ENCODE data around the gene SPSB4.

The SPSB4 gene

GRCh38 chr3:141044695-141045641 lies 6.2 kb upstream of the SPSB4 start:
- Histone ChIP-seq H3K4me3 (ENCODE audit: severe bottlenecking) (no peak overlapping the region), H3K9me3 (ENCODE audit: severe bottlenecking) (no peaks in the 10 kb centered on the region), H3K27me3 (ENCODE audit: insufficient read depth, poor library complexity, severe bottlenecking) (peaks cover 29% of the 10 kb centered on the region), H3K27ac (ENCODE audit: poor library complexity, severe bottlenecking) (no peak overlapping the region), H3K4me1 (ENCODE audit: insufficient read depth, poor library complexity, severe bottlenecking) (no peaks in the 10 kb centered on the region), H3K36me3 (ENCODE audit: low read depth) (no peaks in the 10 kb centered on the region)
- TF ChIP-seq, protein P1, sequence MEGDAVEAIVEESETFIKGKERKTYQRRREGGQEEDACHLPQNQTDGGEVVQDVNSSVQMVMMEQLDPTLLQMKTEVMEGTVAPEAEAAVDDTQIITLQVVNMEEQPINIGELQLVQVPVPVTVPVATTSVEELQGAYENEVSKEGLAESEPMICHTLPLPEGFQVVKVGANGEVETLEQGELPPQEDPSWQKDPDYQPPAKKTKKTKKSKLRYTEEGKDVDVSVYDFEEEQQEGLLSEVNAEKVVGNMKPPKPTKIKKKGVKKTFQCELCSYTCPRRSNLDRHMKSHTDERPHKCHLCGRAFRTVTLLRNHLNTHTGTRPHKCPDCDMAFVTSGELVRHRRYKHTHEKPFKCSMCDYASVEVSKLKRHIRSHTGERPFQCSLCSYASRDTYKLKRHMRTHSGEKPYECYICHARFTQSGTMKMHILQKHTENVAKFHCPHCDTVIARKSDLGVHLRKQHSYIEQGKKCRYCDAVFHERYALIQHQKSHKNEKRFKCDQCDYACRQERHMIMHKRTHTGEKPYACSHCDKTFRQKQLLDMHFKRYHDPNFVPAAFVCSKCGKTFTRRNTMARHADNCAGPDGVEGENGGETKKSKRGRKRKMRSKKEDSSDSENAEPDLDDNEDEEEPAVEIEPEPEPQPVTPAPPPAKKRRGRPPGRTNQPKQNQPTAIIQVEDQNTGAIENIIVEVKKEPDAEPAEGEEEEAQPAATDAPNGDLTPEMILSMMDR (IDR thresholded peaks at IDR 0.05; ENCODE audit: poor library complexity, severe bottlenecking): no peak
- ATAC-seq (ENCODE audit: low read depth) (no peak), DNase-seq (ENCODE audit: low spot score) (no peak)

DNA sequence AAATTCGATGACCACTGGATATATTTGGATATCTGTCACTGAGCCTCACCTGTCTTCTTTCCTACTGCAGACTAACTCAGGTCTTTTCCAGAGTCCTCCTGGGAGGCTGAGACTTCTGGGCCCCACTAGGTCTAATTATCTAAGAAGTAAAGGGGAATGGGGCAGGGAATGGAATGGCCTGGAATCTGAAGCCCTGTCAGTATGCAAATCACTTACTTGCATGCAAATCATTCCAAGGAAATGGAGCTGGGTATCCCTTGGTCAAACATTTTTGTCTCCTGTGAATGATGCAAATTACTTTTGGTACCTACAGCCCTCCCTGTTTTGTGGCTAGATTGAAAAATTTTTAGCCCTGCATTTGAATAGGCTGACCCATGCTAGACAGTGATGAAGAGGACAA lies 5.3 kb upstream of the SPSB4 start:
- Histone ChIP-seq H3K9me3 (ENCODE audit: severe bottlenecking) (no peaks in the 10 kb centered on the region), H3K4me1 (ENCODE audit: insufficient read depth, poor library complexity, severe bottlenecking) (no peaks in the 10 kb centered on the region), H3K27me3 (ENCODE audit: insufficient read depth, poor library complexity, severe bottlenecking) (peaks cover 37% of the 10 kb centered on the region), H3K27ac (ENCODE audit: poor library complexity, severe bottlenecking) (no peak overlapping the region), H3K4me3 (ENCODE audit: severe bottlenecking) (no peak overlapping the region), H3K36me3 (ENCODE audit: low read depth) (no peaks in the 10 kb centered on the region)
- ATAC-seq (ENCODE audit: low read depth): no peak
- TF ChIP-seq, protein P1 (IDR thresholded peaks at IDR 0.05; ENCODE audit: poor library complexity, severe bottlenecking): no peak
- DNase-seq (ENCODE audit: low spot score): no peak

DNA sequence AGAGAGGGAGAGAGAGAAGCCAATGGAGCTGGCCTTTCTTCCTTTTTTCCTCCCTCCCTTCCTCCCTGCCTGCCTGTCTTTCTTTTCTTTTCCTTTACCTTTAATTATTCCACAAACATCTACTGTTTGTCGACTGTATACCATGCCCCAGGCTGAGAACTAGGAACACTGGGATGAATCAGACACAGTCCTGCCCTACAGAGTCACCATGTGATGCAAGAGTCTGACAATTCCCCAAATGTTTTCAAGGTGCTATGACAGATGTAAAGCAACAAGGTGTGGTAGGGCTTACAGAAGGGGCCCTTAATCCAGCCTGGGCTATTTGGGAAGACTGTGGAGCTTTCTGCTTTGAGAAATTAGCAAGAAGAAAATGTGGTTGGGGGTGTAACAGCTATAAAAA lies 4.0 kb upstream of the SPSB4 start:
- no peaks in the 10 kb centered on the region for H3K4me1 ChIP-seq (ENCODE audit: insufficient read depth, poor library complexity, severe bottlenecking)
- H3K36me3 ChIP-seq (ENCODE audit: low read depth): no peaks in the 10 kb centered on the region
- ATAC-seq (ENCODE audit: low read depth) (peak; percentile 51; the same call in 1 of the 3 replicates), DNase-seq (ENCODE audit: low spot score) (no peak)
- H3K27ac ChIP-seq (ENCODE audit: poor library complexity, severe bottlenecking): no peak overlapping the region
- TF ChIP-seq, protein P1 (IDR thresholded peaks at IDR 0.05; ENCODE audit: poor library complexity, severe bottlenecking): no peak
- peaks cover 45% of the 10 kb centered on the region for H3K27me3 ChIP-seq (ENCODE audit: insufficient read depth, poor library complexity, severe bottlenecking)
- H3K9me3 ChIP-seq (ENCODE audit: severe bottlenecking): no peaks in the 10 kb centered on the region
- H3K4me3 ChIP-seq (ENCODE audit: severe bottlenecking): no peak overlapping the region

- Histone ChIP-seq H3K4me1 (ENCODE audit: insufficient read depth, poor library complexity, severe bottlenecking) (no peaks in the 10 kb centered on the region), H3K27me3 (ENCODE audit: insufficient read depth, poor library complexity, severe bottlenecking) (peaks cover 56% of the 10 kb centered on the region), H3K27ac (ENCODE audit: poor library complexity, severe bottlenecking) (no peak overlapping the region), H3K36me3 (ENCODE audit: low read depth) (no peaks in the 10 kb centered on the region), H3K9me3 (ENCODE audit: severe bottlenecking) (no peaks in the 10 kb centered on the region), H3K4me3 (ENCODE audit: severe bottlenecking) (no peak overlapping the region)
- no peak for DNase-seq (ENCODE audit: low spot score)
- TF ChIP-seq, protein P1 (IDR thresholded peaks at IDR 0.05; ENCODE audit: poor library complexity, severe bottlenecking): no peak
- ATAC-seq (ENCODE audit: low read depth): no peak
Observed at GRCh38 chr3:141049681-141050080, 1.5 kb upstream of the SPSB4 start.

Data from RWPE2 (cell line).